OCI-LY7 (cell line): Measurements from ENCODE around the gene EPHB3. TPM values are rescaled to one million over a fixed set of nuclear protein-coding genes. Genes with fewer than 3 reads are reported as not detected.

ENCODE experiments used
- BruUV-seq: library from RNA; stranded (reverse); fragments of 400-500 nt; replicated peaks from 2 replicates; lab custom pipeline; 2021; lab: Mats Ljungman, UMichigan
- CTCF ChIA-PET: fragments of 300-600 bp; sonication (Branson Sonifier 250); formaldehyde crosslinking; loops from one replicate; lab custom pipeline; 2022; ENCODE audit warnings: antibody characterized with exemption; ENCODE audit not compliant: unreplicated experiment; lab: Charles Lee
- POLR2A ChIA-PET: fragments of 300-600 bp; sonication (Branson Sonifier 250); formaldehyde crosslinking; loops from one replicate; lab custom pipeline; 2022; ENCODE audit warnings: antibody characterized with exemption; lab: Charles Lee
- DNase-seq: peaks from one replicate; pipeline ENCODE4 v3.0.0-alpha.2; 2015; ENCODE audit warnings: low spot score
- H2AFZ ChIP-seq: fragments of 200-600 bp; sonication (generic), shearing (Covaris generic); 2 replicates; pipeline ENCODE4 v1.6.1; 2014; ENCODE audit warnings: mild to moderate bottlenecking, antibody characterized with exemption, low read length, moderate library complexity
- H3K27ac ChIP-seq: fragments of 200-600 bp; sonication (generic); 2 replicates; pipeline ENCODE4 v1.5.1; 2014; ENCODE audit warnings: mixed run types, low read depth, mild to moderate bottlenecking, moderate library complexity, low read length, inconsistent platforms; ENCODE audit not compliant: poor library complexity, severe bottlenecking
- H3K36me3 ChIP-seq: fragments of 200-600 bp; sonication (generic); 2 replicates; pipeline ENCODE4 v1.6.1; 2014; ENCODE audit warnings: mild to moderate bottlenecking, antibody characterized with exemption, low read length, moderate library complexity, mixed read lengths; ENCODE audit not compliant: insufficient read depth
- H3K4me1 ChIP-seq: fragments of 200-600 bp; sonication (generic); 2 replicates; pipeline ENCODE4 v1.5.1; 2014; ENCODE audit warnings: mild to moderate bottlenecking, low read length; ENCODE audit not compliant: insufficient read depth, poor library complexity, severe bottlenecking
- H3K4me2 ChIP-seq: fragments of 200-600 bp; sonication (generic); 2 replicates; pipeline ENCODE4 v1.6.1; 2014; ENCODE audit warnings: mild to moderate bottlenecking, low read length
- H3K4me3 ChIP-seq: fragments of 200-600 bp; sonication (generic); 2 replicates; pipeline ENCODE4 v1.5.1; 2014; ENCODE audit warnings: mild to moderate bottlenecking, low read depth, low read length; ENCODE audit not compliant: poor library complexity, severe bottlenecking
- H3K79me2 ChIP-seq: fragments of 200-600 bp; sonication (generic); 2 replicates; pipeline ENCODE4 v1.6.1; 2016; ENCODE audit warnings: low read depth, mild to moderate bottlenecking, low read length, moderate library complexity, mixed read lengths; ENCODE audit not compliant: insufficient read depth
- H3K9me2 ChIP-seq: fragments of 200-600 bp; sonication (generic); 2 replicates; pipeline ENCODE4 v1.6.1; 2016; ENCODE audit warnings: mild to moderate bottlenecking, low read length, mixed read lengths; ENCODE audit not compliant: insufficient read depth
- H3K9me3 ChIP-seq: fragments of 200-600 bp; sonication (generic); 2 replicates; pipeline ENCODE4 v1.6.1; 2014; ENCODE audit warnings: mild to moderate bottlenecking, mixed run types, low read length, mixed read lengths
- H4K20me1 ChIP-seq: fragments of 200-600 bp; sonication (generic); 2 replicates; pipeline ENCODE4 v1.6.1; 2014; ENCODE audit warnings: mild to moderate bottlenecking, antibody characterized with exemption, low read length, moderate library complexity, mixed read lengths; ENCODE audit not compliant: insufficient read depth
- EZH2phosphoT487 ChIP-seq: fragments of 200-600 bp; sonication (generic); IDR thresholded peaks from 2 replicates; pipeline ENCODE4 v1.6.1; 2018; ENCODE audit warnings: low read depth, borderline replicate concordance, mild to moderate bottlenecking, mixed run types, antibody characterized with exemption, low read length, moderate library complexity, mixed read lengths
- intact Hi-C: fragments of 100-400 bp; cut with micrococcal nuclease; formaldehyde crosslinking; loops from one replicate; pipeline ENCODE4 v1.10.0; 2022; ENCODE audit not compliant: unreplicated experiment
- total RNA-seq, 2 experiments: library from RNA; depleted of rRNA in 1 of 2; stranded (reverse); fragments of >200 nt in 1 of 2; shearing (Covaris generic) in 1 of 2; gene quantifications; 2 replicates each; pipeline ENCODE4 v1.2.3, GENCODE V29; 2014 to 2022
- TF ChIP-seq, protein P1 (sequence below): fragments of 200-600 bp; sonication (generic); conservative IDR thresholded peaks from 2 replicates; pipeline ENCODE4 v1.5.1; 2014; ENCODE audit warnings: mild to moderate bottlenecking, antibody characterized with exemption, low read length, moderate library complexity, mixed read lengths

The EPHB3 gene
- total RNA-seq, 2 experiments from 2014 or later: not detected

DNA sequence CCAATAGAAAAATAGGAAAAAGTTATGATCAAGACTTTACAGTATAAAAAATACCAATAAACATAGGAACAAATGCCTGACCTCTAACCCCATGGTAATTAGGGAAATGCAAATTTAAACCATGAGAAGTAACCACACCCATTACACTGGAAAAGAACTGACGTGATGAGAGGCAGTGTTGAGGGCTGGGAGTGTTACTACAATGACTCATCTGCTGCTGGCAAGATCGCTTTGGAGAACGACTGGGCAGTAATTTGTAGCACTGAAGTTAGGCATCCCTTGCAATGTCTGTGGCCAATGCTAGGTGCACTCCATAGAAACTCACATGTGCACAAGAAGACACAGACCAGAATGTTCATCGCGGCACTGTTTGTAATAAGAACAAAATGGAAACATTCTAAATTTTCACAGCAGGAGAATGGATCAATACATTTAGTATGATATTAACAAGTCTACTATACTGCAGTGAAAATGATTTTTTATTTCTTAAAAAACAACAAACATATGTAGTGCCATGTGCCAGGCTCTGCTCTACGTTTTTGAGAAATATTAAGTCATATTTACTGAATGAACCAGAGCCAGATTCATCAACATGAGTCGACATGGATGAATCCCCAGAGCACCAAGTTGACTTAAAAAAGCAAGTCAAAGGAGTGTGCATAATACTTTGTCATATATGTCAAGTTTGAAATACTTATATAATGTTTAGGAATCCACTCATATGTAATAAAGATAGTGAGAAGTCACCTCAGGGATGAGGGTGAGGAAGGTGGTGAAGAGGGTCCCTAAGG lies 37.6 kb upstream of the EPHB3 start:
- DNase-seq: no peak
- H2AFZ ChIP-seq: no peak overlapping the region
- no TSS peak for BruUV-seq
- H3K4me1 ChIP-seq: no peaks in the 10 kb centered on the region
- H3K79me2 ChIP-seq: no peaks in the 10 kb centered on the region
- no peaks in the 10 kb centered on the region for H4K20me1 ChIP-seq
- H3K9me2 ChIP-seq: no peaks in the 10 kb centered on the region
- ChIA-PET POLR2A (no interaction called here), CTCF (no interaction called here)
- no peaks in the 10 kb centered on the region for H3K36me3 ChIP-seq
- no peaks in the 10 kb centered on the region for H3K9me3 ChIP-seq
- no peak overlapping the region for H3K4me3 ChIP-seq
- intact Hi-C loops: no loop called here
- no peak overlapping the region for H3K4me2 ChIP-seq
- TF ChIP-seq, protein P1, sequence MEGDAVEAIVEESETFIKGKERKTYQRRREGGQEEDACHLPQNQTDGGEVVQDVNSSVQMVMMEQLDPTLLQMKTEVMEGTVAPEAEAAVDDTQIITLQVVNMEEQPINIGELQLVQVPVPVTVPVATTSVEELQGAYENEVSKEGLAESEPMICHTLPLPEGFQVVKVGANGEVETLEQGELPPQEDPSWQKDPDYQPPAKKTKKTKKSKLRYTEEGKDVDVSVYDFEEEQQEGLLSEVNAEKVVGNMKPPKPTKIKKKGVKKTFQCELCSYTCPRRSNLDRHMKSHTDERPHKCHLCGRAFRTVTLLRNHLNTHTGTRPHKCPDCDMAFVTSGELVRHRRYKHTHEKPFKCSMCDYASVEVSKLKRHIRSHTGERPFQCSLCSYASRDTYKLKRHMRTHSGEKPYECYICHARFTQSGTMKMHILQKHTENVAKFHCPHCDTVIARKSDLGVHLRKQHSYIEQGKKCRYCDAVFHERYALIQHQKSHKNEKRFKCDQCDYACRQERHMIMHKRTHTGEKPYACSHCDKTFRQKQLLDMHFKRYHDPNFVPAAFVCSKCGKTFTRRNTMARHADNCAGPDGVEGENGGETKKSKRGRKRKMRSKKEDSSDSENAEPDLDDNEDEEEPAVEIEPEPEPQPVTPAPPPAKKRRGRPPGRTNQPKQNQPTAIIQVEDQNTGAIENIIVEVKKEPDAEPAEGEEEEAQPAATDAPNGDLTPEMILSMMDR: no peak
- TF ChIP-seq EZH2phosphoT487: no peak
- H3K27ac ChIP-seq: no peak overlapping the region

DNA sequence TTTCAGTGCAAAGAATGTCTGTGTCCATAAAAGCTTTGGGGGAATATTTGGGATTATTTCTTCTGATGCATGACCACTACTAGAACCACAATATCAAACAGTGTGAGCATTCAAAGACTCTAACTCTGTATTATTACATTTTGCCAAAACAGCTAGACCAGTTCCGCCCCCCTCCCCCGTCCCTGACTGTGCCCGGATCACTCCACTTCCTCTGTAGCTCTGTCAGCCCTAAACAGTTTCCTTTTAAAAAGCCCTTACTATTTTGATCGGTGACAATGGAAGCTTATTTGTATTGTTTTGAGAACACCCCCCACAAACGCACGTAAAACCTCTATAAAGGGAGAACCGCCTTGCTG lies 36.6 kb upstream of the EPHB3 start:
- Histone ChIP-seq H3K4me1 (no peaks in the 10 kb centered on the region), H3K9me2 (no peaks in the 10 kb centered on the region), H3K27ac (no peak overlapping the region), H3K4me2 (no peak overlapping the region), H3K4me3 (no peak overlapping the region), H3K9me3 (no peaks in the 10 kb centered on the region), H2AFZ (no peak overlapping the region), H4K20me1 (no peaks in the 10 kb centered on the region), H3K36me3 (no peaks in the 10 kb centered on the region), H3K79me2 (no peaks in the 10 kb centered on the region)
- DNase-seq: no peak
- CTCF ChIA-PET: no interaction called here
- TF ChIP-seq, protein P1: no peak
- TF ChIP-seq EZH2phosphoT487: no peak
- POLR2A ChIA-PET: interaction anchor here (0.6 to 0.9 kb wide), 4 partner anchors 40 to 1320 kb away, joined by 3 to 7 read pairs (median 4); no protein-coding TSS in a partner anchor
- intact Hi-C loops: no loop called here
- no TSS peak for BruUV-seq
